Activated CD8-positive, alpha-beta memory T cell treated with anti-CD3 and anti-CD28 coated beads, Interleukin-2, amount 50 U/mL, for 1 hour (primary cell): ENCODE results near the gene PUS3.
"Not testable (repeated sequence)": the region's sequence is repeated elsewhere in the genome, so short reads cannot be mapped to it uniquely, and the experiment has no call there.

Source experiments
- DNase-seq: peaks from one replicate; pipeline ENCODE4 v3.0.0-alpha.2; 2020; ENCODE audit errors: extremely low read depth

PUS3 gene

GRCh38 chr11:125916683-125917347 lies 13.8 kb upstream of the PUS3 start:
- DNase-seq, result no peak

- not testable (repeated sequence) for DNase-seq
Observed at GRCh38 chr11:125914601-125915000, 11.6 kb upstream of the PUS3 start.

DNA sequence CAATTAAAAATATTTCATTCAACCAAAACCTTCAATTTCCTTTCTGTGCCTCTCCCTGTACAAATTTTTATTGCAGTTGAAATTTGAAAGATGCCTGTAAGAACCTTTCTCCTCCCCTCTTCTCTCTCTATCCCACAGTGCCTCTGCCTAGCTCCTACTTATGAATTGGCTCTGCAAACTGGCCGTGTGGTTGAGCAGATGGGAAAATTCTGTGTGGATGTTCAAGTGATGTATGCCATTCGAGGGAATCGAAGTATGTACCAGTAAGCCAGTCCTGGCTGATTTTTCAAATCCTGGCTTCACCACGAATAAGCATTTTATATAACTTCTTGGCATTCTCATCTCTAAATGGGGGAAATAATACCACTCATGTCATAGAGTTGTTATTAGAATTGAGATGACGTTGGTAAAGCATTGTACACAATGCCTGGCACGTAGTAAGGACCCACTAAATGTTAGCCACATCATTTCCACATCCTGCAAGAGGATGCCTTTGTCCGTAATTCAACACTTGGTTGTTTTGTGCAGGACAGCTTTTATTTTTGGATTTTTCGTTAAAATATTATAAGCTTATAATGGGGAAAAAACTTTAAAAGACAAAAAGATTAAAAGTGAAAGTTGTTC lies 7.3 kb upstream of the PUS3 start:
- no peak for DNase-seq

GRCh38 chr11:125904678-125905077 lies 1.7 kb upstream of the PUS3 start:
- DNase-seq, result no peak

- no peak for DNase-seq
Observed at GRCh38 chr11:125903711-125904659, 979 bp upstream of the PUS3 start, which contains the start of gene DDX25. Gene DDX25, plus strand, starts transcription at chr11:125904508. Its CDS starts 10 bp downstream, at chr11:125904518.

DNA sequence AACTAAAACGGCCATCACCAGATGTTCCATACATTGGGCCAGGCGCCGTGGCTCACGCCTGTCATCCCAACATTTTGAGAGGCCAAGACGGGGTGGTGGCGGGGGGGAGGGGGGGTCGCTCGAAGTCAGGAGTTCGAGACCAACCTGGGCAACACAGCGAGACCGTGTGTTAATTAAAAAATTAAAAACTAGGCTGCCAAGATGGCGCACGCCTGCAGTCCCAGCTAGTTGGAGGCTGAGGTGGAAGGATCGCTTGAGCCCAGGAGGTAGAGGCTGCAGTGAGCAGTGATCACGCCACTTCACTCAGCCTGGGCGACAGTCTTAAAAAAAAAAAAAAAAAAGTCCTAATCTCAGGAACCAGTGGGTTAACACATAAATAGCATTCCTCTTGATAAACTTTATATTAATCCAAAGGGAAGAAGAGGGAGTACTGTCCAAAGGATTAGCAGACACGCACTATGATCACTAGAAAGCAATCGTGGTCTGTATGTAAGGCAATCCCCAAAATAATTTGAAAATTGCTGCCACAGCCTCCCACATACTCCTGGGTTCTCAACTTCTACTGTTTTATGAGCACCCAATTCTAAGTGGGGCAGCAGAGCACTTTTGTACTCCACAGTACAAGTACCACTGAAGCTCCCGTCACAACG lies 604 bp downstream of the PUS3 start:
- no peak for DNase-seq

- DNase-seq, result no peak
Observed at GRCh38 chr11:125901872-125902271, 1.1 kb downstream of the PUS3 start.

DNA sequence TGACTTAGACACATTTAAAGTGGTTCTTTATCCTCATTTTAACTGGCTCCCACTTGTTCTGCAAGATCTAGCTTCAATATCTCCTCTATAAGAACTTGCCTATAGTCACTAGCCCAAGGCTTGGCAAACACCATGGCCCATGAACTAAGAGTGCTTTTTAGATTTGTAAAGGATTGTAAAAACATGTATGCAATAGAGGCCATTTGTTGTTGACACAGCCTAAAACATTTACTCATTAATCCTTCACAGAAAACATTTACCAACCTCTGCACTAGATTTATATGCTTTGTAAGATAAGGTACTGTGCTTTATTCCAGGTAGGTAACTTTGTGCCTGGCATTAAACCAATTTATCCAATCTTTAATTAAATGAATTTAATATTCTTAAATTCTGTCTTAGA lies 10.0 kb downstream of the PUS3 start:
- DNase-seq, result no peak

DNA sequence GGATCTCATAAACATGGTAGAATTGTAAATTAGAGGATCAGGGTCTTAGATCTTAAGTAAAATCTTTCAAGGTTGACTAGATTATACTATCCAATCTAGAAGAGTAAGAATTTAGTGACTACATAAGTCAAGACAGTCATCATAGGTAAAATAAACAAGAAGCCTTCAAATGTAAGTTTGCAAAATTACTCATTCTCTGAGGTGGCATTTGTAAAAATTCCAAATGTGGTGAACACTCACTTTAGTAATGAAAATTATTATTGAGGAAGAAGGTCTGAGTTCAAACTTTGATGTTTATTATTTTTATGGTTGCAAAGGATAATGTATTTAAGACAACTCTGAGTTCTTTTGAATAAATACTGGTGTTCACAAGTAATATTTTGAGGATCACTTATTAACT lies 10.9 kb downstream of the PUS3 start:
- no peak for DNase-seq

DNA sequence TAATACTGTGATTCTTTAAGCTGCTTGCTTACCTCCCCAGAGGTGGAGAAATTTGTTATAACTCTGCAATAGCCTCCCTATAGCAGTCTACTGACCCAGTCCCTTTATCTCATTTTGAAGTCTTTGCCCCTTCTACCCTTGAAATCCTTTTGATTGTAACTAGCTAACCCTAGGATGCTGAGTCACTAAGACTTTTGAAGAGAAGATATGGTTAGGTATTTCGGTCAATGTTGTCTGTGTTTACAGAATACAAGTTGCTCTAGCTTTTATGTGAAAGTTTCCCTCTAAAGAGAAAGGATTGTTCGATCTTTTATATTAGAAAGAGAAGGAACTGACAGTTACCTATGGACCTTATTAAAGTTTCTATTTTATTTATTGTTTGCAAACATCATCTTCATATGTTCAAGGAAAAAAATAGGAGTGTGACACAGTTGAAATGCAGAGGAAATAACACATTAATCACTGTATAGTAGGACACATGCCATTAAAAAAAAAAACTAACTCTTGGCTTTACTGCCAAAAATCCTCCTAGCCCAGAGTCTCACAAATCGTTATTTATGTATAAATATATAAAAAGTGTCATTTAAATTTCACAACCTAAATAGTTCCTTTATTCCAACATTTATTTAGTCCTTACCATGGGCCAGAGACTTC lies 12.4 kb downstream of the PUS3 start:
- DNase-seq, result no peak

DNA sequence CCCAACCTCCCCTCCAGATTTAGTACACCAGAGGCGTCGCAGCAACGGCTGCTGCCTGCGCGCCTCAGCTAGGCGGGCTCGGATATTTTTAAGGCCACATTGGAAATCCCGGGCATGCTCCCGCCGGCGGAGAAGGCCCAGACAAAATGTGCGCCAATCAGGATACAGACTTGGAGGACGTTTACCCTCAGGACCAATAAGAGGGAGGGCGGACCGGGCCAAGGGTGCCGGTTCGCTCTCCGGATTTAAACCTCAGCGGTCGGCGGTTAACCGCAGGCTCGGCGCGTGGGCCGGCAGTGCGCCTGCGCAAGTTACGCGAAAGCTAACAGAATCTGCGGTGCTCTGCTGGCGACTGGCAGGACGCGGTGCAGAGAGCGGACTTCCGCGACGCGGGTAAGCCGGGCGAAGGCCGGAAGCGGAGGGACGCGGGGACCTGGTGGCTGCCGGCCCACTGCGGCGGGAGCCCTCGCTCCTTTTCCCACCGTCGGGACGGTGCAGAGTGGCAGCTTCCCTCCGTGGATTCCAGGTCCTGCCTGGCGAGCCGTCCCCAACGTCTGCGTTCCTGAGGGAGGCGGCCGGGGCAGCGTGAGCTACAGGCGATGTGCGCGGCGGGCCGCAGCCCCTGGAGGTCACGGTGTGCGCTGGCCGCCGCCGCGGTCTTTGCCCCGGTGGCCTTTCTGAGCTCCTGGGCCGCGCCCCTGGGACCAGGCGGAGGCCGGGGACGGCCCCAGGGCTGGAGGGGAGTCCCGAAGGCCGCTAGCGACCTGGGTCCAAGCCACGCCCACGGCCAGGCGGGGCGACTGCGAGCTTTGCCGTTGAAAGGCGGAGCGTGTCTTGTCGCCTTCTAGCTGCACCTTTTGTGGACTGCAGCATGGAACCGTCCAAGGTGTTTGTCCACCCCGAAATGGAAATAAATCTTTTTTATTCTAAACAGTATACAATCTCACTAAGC lies 15.4 kb downstream of the PUS3 start, which contains the start of gene HYLS1:
Gene HYLS1 (plus strand): TSS at position 296 of the 952 bp plus-strand sequence. CDS start 11,701 bp downstream, outside the sequence.
- DNase-seq, result peak; percentile 76

DNA sequence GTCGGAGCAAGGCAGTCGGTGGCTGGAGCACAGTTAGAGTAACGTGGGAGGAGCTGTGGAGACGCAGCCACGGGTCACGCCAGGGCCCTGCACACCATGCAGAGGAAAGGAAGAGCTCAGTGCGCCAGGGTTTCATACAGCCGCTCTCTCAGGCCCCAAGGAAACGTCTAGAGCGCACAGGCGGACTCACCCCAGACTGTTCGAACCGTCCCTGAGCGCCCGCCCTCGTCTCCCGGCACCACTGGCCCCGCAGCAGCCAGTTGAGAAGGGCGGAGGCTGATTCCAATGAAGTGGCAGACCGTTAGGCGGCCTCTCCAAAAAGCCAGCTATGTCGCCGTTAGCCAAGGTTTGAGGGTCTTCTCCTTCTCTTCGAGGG lies 16.0 kb downstream of the PUS3 start:
- DNase-seq, result no peak

- DNase-seq, result no peak
Observed at GRCh38 chr11:125883375-125883774, 19.6 kb downstream of the PUS3 start.

DNA sequence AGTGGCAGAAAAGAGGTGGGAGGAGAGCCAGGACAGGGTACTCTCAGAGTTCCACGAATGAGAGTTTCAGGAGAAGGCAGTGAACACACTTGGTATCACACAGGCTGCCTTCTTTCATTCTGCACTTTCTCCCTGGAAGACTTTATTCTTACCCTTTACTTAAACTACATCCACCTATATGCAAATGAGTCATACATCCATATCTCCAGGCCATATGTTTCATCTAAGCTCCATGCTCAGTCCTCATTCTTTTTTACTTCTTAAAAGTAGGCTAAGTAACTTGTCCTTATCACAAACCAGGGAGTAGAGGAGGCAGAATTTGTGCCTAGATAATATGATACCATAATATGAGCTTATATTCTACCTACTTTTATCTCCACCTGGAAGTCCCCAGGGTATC lies 21.7 kb downstream of the PUS3 start:
- DNase-seq, result no peak

DNA sequence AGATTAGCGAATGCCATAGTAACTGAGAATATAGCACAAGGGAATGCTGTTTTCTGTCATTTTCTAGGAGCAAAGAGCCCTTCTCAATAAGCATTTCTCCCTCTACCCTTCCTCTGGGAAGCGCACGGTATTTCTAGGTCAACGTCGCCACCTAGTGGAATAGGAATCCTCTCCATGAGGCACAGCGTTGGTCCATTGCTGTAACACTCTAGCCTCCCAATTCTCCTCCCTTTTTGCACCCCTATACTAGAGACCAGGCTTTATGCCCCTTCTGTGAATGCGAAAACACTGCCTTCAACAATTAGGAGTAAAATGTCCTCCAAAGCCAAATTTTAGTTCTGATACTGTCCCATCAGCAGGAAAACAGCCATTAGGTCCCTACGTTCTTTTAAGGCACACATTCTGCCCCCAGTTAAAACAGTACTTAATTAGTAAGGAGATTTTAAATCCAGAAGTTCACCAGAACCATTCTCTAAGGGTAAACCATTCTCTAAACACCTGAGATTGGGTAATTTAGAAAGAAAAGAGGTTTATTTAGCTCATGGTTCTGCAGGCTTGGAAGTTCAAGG lies 28.4 kb downstream of the PUS3 start:
- no peak for DNase-seq

- DNase-seq, result no peak
Observed at GRCh38 chr11:125873881-125874555, 29.0 kb downstream of the PUS3 start.

- DNase-seq, result no peak
Observed at GRCh38 chr11:125872138-125872491, 30.9 kb downstream of the PUS3 start.

DNA sequence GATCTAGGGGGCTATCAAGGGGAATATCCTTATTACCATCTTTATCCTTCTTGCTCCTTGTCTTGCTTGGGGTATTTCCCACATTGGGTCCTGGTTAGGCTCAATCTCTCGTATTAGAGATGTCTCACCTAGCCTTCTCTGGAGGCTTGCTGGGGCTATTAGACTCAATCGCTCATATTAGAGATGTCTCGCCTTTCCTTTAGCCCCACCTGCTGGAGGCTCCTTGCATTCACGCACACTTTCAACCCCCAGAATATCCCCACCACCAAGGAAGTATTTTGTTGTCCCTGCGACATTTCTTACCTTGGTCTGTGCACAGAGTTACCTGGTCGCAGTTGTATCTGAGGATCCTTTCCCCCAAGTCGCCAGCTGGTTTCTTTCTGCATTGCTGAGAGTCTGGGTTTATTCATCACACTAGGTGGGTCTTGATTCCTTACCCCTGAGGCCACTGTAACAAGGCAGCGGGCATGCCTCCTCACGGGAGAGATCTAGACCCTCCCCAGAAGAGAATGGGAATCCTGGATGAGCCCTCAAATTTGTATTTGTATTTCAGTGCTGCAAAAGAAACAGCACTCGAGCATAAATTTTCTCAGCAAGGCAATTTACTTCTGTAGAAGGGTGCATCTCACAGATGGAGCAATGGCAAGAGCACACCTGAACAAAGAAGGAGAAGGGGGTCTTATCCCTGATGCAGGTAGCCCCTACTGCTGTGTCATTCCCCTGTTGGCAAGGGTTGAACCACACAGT lies 31.4 kb downstream of the PUS3 start:
- no peak for DNase-seq

GRCh38 chr11:125869521-125869920 lies 33.5 kb downstream of the PUS3 start:
- no peak for DNase-seq
